ENCODE data around the gene CIAPIN1.

GRCh38 chr16:57392694-57393093, 54.5 kb downstream of the CIAPIN1 start:
- TF ChIP-seq, protein P1, sequence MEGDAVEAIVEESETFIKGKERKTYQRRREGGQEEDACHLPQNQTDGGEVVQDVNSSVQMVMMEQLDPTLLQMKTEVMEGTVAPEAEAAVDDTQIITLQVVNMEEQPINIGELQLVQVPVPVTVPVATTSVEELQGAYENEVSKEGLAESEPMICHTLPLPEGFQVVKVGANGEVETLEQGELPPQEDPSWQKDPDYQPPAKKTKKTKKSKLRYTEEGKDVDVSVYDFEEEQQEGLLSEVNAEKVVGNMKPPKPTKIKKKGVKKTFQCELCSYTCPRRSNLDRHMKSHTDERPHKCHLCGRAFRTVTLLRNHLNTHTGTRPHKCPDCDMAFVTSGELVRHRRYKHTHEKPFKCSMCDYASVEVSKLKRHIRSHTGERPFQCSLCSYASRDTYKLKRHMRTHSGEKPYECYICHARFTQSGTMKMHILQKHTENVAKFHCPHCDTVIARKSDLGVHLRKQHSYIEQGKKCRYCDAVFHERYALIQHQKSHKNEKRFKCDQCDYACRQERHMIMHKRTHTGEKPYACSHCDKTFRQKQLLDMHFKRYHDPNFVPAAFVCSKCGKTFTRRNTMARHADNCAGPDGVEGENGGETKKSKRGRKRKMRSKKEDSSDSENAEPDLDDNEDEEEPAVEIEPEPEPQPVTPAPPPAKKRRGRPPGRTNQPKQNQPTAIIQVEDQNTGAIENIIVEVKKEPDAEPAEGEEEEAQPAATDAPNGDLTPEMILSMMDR (IDR thresholded peaks at IDR 0.05): no peak
- TF ChIP-seq POLR2A (IDR thresholded peaks at IDR 0.05): no peak

All from esophagus squamous epithelium (tissue), 4 donors.